Coronary artery (tissue), 2 donors: Measurements from ENCODE around the gene HEPHL1.

Experiments used
- DNase-seq: peaks from one replicate; pipeline ENCODE4 v3.0.0-alpha.2; 2017; ENCODE audit warnings: low spot score
- H3K27ac ChIP-seq, 2 donors: fragments of 200-600 bp; sonication (generic); one replicate each; pipeline ENCODE4 v1.5.1; 2016 to 2019
- H3K4me3 ChIP-seq: fragments of 200-600 bp; sonication (generic); 2 replicates; pipeline ENCODE4 v1.5.1; 2016; ENCODE audit warnings: mild to moderate bottlenecking, moderate library complexity
- CTCF ChIP-seq: fragments of 200-600 bp; sonication (generic); IDR thresholded peaks from one replicate; pipeline ENCODE4 v1.5.1; 2019; ENCODE audit warnings: antibody characterized with exemption

Gene HEPHL1

GRCh38 chr11:94077552-94078293 is 56.6 kb downstream of the HEPHL1 start:
- no peak for DNase-seq
- H3K4me3 ChIP-seq: no peak overlapping the region
- no peak overlapping the region for H3K27ac ChIP-seq
- no peak for TF ChIP-seq CTCF

GRCh38 chr11:94084164-94084563 is 63.0 kb downstream of the HEPHL1 start:
- no peak overlapping the region for H3K4me3 ChIP-seq
- no peak for DNase-seq
- no peak overlapping the region for H3K27ac ChIP-seq
- TF ChIP-seq CTCF: no peak

GRCh38 chr11:94088906-94089305 is 67.8 kb downstream of the HEPHL1 start:
- H3K4me3 ChIP-seq: no peak overlapping the region
- no peak overlapping the region for H3K27ac ChIP-seq
- DNase-seq: no peak
- no peak for TF ChIP-seq CTCF

GRCh38 chr11:94089341-94089740 is 68.2 kb downstream of the HEPHL1 start:
- Histone ChIP-seq H3K4me3 (no peak overlapping the region), H3K27ac (no peak overlapping the region)
- no peak for TF ChIP-seq CTCF
- no peak for DNase-seq

- no peak for DNase-seq
- TF ChIP-seq CTCF: no peak
- no peak overlapping the region for H3K4me3 ChIP-seq
- no peak overlapping the region for H3K27ac ChIP-seq
These were observed 69.2 kb downstream of the HEPHL1 start for GRCh38 chr11:94090401-94090800.

GRCh38 chr11:94091091-94091490 is 69.9 kb downstream of the HEPHL1 start:
- Histone ChIP-seq H3K27ac (no peak overlapping the region), H3K4me3 (no peak overlapping the region)
- no peak for TF ChIP-seq CTCF
- DNase-seq: no peak

- no peak for DNase-seq
- H3K4me3 ChIP-seq: no peak overlapping the region
- TF ChIP-seq CTCF: no peak
- no peak overlapping the region for H3K27ac ChIP-seq
These were observed 79.1 kb downstream of the HEPHL1 start for GRCh38 chr11:94100253-94100652.
